Measurements from ENCODE around the gene NUAK2. TPM values are rescaled to one million over a fixed set of nuclear protein-coding genes. Genes with fewer than 3 reads are reported as not detected.

Gene NUAK2
- total RNA-seq, 2 donors from 2014 or later = 11.2 to 20.8 TPM

- H3K36me3 ChIP-seq (replicated peaks in 1 of 2; ENCODE audit: insufficient read depth in 1 of 2, low read depth in 2 of 2) = no peaks in the 10 kb centered on the region
- H3K9me3 ChIP-seq = no peaks in the 10 kb centered on the region
- H3K27me3 ChIP-seq = no peaks in the 10 kb centered on the region
- no peak overlapping the region for H3K27ac ChIP-seq
- WGBS, 2 donors = 92 to 94% methylated on average over 33 to 48 of the region's 48 CpGs
- intact Hi-C loops (cut with DNase I) = no loop called here
- H3K4me3 ChIP-seq = no peak overlapping the region
- DNase-seq = no peak
- TF ChIP-seq, protein P1, sequence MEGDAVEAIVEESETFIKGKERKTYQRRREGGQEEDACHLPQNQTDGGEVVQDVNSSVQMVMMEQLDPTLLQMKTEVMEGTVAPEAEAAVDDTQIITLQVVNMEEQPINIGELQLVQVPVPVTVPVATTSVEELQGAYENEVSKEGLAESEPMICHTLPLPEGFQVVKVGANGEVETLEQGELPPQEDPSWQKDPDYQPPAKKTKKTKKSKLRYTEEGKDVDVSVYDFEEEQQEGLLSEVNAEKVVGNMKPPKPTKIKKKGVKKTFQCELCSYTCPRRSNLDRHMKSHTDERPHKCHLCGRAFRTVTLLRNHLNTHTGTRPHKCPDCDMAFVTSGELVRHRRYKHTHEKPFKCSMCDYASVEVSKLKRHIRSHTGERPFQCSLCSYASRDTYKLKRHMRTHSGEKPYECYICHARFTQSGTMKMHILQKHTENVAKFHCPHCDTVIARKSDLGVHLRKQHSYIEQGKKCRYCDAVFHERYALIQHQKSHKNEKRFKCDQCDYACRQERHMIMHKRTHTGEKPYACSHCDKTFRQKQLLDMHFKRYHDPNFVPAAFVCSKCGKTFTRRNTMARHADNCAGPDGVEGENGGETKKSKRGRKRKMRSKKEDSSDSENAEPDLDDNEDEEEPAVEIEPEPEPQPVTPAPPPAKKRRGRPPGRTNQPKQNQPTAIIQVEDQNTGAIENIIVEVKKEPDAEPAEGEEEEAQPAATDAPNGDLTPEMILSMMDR (IDR thresholded peaks at IDR 0.05) = no peak
- TF ChIP-seq POLR2A (IDR thresholded peaks at IDR 0.05) = no peak
- H3K4me1 ChIP-seq = peaks cover 11% of the 10 kb centered on the region
- ATAC-seq = no peak
These were observed 52.5 kb downstream of the NUAK2 start for GRCh38 chr1:205268846-205269680.

DNA sequence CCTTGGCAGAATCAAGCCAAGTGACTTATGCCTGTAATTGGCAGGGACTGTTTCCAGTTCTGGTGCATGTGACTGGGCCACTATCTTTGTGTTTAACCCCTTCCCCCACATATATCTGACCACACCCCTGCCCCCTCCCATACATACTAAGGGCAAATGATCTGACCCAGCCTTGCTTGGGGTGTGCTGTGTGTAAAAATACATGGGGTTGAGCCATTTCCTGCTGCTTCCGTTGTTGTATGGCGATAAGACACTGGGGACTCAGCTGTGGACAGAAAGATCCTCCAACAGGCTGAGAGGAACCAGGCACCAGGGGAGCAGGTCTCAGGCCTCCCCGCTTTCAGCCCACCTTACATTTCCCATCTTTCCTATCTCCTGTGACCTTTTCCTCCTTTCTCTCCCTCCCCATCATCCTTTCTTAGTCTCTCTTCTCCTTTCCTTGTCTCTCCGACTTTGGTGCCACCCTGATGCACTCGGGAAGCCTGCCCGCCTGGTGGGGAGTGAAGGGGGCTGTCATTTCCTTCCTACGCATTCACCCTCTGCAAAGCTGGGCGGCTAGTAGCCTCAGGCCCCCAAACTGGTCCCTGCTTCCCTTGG, 54.1 kb downstream of the NUAK2 start:
- no peak overlapping the region for H3K27ac ChIP-seq

DNA sequence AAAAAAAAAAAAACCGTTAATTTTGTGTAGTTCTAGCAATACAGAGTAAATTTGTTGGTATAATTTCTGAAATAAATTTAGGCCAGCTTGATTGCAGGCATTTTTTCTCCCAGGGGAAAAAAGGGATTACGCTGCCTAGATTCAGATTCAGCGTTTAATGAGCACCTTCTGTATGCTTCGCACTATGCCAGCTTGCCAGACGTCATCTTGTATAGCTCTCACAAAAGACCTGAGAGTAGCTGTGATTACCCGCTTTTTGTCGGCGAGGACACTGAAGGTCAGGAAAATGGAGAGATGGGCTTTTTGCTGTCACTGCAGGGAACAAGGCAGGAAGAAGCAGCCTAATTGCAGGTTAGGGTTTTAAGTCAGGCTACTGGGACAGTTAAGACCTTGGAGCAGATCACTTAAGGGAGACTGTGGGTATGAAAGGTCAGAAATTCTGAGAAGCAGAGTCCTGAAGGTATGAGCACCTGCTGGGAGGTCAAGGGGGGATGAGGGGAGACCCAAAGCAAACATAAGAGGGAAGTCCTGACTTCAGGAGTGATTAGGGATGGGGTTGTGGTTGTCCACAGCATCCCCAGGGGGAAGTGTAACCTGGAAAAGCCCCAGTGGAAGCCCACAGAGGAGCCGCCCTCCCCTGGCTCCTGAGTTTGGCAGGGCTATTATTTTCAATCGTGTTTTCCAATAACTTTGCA, 54.8 kb downstream of the NUAK2 start:
- TF ChIP-seq, protein P1 (IDR thresholded peaks at IDR 0.05) = no peak
- no peak for TF ChIP-seq POLR2A (IDR thresholded peaks at IDR 0.05)
- H3K9me3 ChIP-seq = no peaks in the 10 kb centered on the region
- 73 to 80% methylated on average over 10 of the region's 10 CpGs for WGBS, 2 donors
- H3K27ac ChIP-seq = no peak overlapping the region
- no peaks in the 10 kb centered on the region for H3K36me3 ChIP-seq (replicated peaks in 1 of 2; ENCODE audit: insufficient read depth in 1 of 2, low read depth in 2 of 2)
- ATAC-seq (no peak), DNase-seq (no peak)
- no peaks in the 10 kb centered on the region for H3K27me3 ChIP-seq
- H3K4me1 ChIP-seq = peaks cover 5% of the 10 kb centered on the region
- H3K4me3 ChIP-seq = no peak overlapping the region
- intact Hi-C loops (cut with DNase I) = no loop called here

More for the DNA sequence above, 54.1 kb downstream of the NUAK2 start:
- 74 to 87% methylated on average over 8 of the region's 8 CpGs for WGBS, 2 donors
- Histone ChIP-seq H3K4me1 (peaks cover 5% of the 10 kb centered on the region), H3K4me3 (no peak overlapping the region), H3K9me3 (no peaks in the 10 kb centered on the region), H3K27me3 (no peaks in the 10 kb centered on the region), H3K36me3 (replicated peaks in 1 of 2; ENCODE audit: insufficient read depth in 1 of 2, low read depth in 2 of 2) (no peaks in the 10 kb centered on the region)
- TF ChIP-seq POLR2A (IDR thresholded peaks at IDR 0.05) = no peak
- TF ChIP-seq, protein P1 (IDR thresholded peaks at IDR 0.05) = no peak
- intact Hi-C loops (cut with DNase I) = no loop called here
- no peak for ATAC-seq
- no peak for DNase-seq

DNA sequence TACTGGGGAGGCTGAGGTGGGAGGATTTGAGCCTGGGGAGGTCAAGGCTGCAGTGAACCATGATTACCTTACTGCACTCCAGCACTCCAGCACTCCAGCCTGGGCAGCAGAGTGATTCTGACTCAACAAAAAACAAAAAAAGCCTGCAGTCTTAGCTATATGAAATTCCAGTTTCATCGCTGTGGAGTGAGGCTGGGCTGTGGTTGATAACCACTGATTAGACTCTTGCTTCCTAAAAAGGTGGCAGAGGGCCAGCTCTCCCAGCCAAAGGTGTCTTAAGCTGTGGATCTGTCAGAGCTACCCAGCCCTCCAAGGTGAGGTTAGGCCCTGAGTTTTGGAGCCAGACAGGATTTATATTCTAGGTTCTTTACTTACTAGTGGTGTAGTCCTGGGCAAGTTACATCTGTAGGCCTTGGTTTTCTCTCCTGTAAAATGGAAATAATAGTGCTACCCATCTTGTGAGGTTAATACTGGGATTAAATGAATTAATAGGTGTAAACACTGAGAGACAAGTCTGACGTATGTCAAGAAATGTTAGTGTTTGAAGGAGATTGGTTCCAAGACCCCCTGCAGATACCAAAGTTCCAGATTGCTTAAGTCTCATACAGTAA, 57.9 kb downstream of the NUAK2 start:
- WGBS, 2 donors = 81 to 89% methylated on average over 1 to 2 of the region's 2 CpGs
- Histone ChIP-seq H3K4me3 (no peak overlapping the region), H3K9me3 (no peaks in the 10 kb centered on the region), H3K27ac (no peak overlapping the region), H3K27me3 (no peaks in the 10 kb centered on the region), H3K4me1 (no peaks in the 10 kb centered on the region), H3K36me3 (replicated peaks in 1 of 2; ENCODE audit: insufficient read depth in 1 of 2, low read depth in 2 of 2) (no peaks in the 10 kb centered on the region)
- DNase-seq (no peak), ATAC-seq (no peak)
- TF ChIP-seq, protein P1 (IDR thresholded peaks at IDR 0.05) = no peak
- no peak for TF ChIP-seq POLR2A (IDR thresholded peaks at IDR 0.05)
- intact Hi-C loops (cut with DNase I) = no loop called here

All from body of pancreas (tissue), 4 donors.